HG03095 (cell line): ENCODE results near the gene DPCD.

Source experiments
- ATAC-seq: cut with Tn5 transposase; IDR thresholded peaks from one replicate; pipeline ENCODE4 v1.9.1; 2021; ENCODE audit warnings: moderate library complexity; ENCODE audit not compliant: unreplicated experiment

The DPCD gene

DNA sequence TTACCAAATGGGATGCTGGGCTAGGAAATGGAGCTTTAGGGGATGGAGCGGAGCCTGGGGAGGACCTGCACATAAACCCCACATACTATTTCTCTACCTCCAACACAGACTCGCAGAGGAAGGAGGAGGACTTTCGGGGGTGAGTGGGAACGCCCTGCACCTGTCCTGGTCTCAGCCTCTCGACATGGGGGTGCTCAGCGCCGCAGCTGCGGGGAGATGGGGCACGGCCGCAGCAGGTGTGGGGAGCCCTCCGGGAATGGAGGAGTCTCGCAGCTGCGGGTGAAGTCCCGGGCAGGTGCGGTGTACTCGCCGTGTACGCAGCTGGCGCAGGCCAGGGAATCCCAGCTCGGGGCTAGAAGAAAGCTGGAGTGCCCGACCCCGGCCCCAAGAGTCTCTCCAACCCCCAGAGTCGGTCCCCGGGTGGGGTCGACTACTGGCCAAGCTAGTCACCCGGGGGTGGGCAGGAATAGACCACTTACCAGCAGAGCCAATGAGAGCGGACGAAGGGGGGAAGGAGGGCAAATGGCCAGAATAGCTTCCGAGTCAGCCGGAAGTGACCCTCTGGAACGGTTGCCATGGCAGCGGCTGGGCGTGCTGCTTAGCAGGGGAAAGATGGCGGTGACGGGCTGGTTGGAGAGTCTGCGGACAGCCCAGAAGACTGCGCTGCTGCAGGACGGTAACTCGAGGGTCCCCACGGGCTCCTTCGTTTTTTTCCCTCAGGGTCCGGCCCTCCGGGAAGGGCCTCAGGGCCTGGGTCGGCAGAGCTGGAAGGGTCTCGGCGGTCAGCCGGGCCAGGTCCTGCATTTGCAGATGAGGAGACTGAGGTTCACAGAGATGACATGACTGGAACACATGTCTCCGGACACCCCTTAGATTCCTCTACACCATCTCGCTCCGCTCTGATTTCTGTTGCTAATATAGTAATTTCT lies at the start of gene DPCD, which contains the start of gene POLL:
TSS of gene DPCD (plus strand) at position 597 of the 929 bp plus-strand sequence. CDS start at position 613, 16 bp downstream.
TSS of gene POLL (minus strand) at position 533 of the 929 bp plus-strand sequence. CDS start 897 bp downstream, outside the sequence.
- ATAC-seq: peak; percentile 98

DNA sequence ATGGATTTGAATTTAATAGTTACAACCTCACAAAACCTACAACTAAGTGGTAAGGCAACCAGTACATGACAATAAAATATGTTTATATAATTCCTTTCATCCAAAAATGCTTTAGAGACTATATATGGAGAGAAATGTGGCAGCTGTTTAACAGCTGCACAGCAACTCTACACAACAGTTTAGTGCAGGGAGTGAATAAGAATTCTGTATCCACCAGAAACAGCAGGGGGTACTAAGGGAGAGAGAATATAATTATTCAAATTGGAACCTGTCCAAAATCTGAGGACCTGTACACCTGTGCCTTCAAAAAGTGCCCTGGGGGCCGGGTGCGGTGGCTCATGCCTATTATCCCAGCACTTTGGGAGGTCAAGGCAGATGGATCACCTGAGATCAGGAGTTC lies 49.7 kb upstream of the DPCD start:
- no peak for ATAC-seq

GRCh38 chr10:101545898-101546297 lies 42.2 kb upstream of the DPCD start:
- no peak for ATAC-seq

DNA sequence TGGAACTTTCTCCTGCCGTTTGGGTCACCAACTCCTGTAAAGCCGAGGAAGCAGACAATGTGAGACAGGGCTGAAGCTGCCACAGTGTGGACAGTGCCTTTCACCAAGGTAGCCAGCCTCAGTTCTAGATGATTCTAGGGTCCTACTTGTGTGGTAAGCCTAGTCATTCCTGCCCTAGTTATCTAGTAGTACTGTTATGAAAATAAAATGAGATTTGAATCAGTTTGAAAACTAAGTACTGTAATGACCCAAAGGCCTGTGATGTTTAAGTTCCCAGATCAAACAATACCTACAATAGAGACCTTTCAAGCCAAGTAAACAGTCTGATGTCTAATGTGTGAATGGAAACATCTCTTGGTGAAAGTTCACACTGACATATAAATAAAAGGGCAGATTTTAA lies 37.2 kb upstream of the DPCD start:
- no peak for ATAC-seq

GRCh38 chr10:101552442-101552841 lies 35.7 kb upstream of the DPCD start:
- no peak for ATAC-seq

- no peak for ATAC-seq
Observed at GRCh38 chr10:101557541-101557940, 30.6 kb upstream of the DPCD start.

- ATAC-seq: no peak
Observed at GRCh38 chr10:101558204-101558603, 29.9 kb upstream of the DPCD start.

- ATAC-seq: no peak
Observed at GRCh38 chr10:101558671-101559595, 29.2 kb upstream of the DPCD start.

GRCh38 chr10:101559596-101560297 lies 28.4 kb upstream of the DPCD start:
- no peak for ATAC-seq

- no peak for ATAC-seq
Observed at GRCh38 chr10:101560298-101561067, 27.6 kb upstream of the DPCD start.

DNA sequence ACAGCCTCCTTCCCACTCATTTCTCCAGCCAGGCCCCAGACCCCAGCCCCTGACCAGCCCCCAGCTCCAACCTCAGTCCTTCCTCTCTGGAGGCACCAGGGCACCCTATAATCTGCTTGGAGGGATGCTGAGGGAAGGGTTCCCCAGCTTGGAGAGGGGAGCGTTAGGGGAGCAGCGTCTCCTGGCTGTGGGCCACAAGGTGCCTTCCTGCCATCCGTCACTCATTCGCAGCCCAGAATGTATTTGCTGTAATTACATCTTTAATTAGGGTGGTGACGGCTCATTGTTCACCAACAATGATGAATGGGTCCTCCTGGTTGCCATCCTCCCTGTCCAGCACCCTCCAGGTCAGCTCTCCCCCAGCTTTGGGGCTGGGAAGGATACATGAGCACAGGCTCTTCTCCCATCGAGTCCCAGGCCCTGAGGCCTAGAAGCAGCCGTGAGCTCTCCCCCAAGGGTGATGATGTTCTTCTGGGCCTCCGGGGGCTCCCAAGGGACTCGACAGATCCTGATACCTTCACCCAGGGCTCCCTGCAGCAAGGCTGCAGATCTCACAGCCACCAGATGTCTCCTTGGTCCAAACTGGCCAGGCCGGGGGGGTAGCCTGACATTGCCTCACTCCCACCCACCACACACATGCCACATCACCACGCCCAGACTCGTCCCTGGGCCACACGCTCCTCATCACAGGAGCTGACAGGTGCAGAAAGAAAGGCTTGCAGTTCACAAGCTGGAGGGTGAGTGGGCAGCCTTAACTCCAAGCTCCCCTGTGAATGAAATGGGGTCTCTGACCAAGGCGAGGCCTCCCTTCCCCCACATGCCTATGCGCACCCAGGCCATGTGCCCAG lies 26.8 kb upstream of the DPCD start:
- no peak for ATAC-seq

DNA sequence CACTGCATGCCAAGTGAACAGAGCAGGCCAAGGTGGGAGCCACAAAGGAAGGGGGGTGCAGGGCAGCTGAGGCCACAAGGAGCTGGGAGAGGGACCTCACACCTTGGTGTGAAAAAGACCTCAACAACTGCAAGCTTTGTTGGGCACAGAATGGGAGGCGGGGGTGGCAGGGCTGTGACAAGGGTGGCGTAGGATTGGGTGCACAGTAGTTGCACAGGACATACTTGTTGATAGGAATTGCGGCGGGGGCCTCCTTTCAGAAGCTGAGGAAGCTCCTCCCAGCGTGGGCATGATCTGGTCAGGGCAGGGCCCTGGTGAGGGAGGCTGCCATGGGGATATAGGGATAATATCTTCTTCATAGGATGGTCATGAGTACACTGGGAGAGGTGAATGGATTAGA lies 25.9 kb upstream of the DPCD start:
- no peak for ATAC-seq

DNA sequence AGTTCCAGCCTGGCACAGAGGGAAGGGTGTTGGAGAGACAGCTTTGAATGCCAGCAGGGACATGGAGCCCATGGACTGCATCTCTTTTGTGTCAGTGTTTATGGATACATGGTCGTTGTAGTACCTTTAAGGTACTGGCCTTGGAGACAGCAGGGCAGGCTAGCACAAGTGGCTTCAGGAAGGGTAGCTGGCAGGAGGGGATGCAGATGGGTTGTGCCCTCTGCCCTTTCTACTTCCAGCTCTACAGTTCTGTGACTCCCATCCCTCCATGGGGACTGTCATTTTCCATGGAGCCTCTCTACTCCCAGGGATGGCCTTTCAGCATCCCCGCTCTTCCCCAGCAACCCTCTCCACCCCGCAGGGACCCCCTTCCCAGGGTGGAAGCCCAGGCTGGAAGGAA lies 25.1 kb upstream of the DPCD start:
- ATAC-seq: no peak

GRCh38 chr10:101563497-101564040 lies 24.6 kb upstream of the DPCD start:
- ATAC-seq: no peak

- no peak for ATAC-seq
Observed at GRCh38 chr10:101564490-101564991, 23.6 kb upstream of the DPCD start.

GRCh38 chr10:101565370-101565900 lies 22.7 kb upstream of the DPCD start:
- no peak for ATAC-seq

GRCh38 chr10:101565936-101566332 lies 22.2 kb upstream of the DPCD start:
- no peak for ATAC-seq
